HG02852 (cell line): ENCODE data around the gene CAMKMT.
A peak's percentile ranks its signal among the peaks of the same experiment; 100 is the strongest.

Source experiments
- ATAC-seq: cut with Tn5 transposase; IDR thresholded peaks from one replicate; pipeline ENCODE4 v1.9.1; 2021; ENCODE audit warnings: mild to moderate bottlenecking, moderate library complexity; ENCODE audit not compliant: unreplicated experiment

The CAMKMT gene

GRCh38 chr2:44763275-44763782 is 401.6 kb downstream of the CAMKMT start:
- ATAC-seq, result no peak

GRCh38 chr2:44766220-44766619 is 404.5 kb downstream of the CAMKMT start:
- no peak for ATAC-seq

GRCh38 chr2:44766777-44767176 is 405.0 kb downstream of the CAMKMT start:
- no peak for ATAC-seq

GRCh38 chr2:44767691-44768090 is 405.9 kb downstream of the CAMKMT start:
- no peak for ATAC-seq

GRCh38 chr2:44768438-44769236 is 406.9 kb downstream of the CAMKMT start:
- ATAC-seq, result no peak

- no peak for ATAC-seq
These were observed 407.7 kb downstream of the CAMKMT start for GRCh38 chr2:44769349-44770011.

- no peak for ATAC-seq
These were observed 408.8 kb downstream of the CAMKMT start for GRCh38 chr2:44770221-44771195.

- no peak for ATAC-seq
These were observed 409.8 kb downstream of the CAMKMT start for GRCh38 chr2:44771522-44771921.

- ATAC-seq, result no peak
These were observed 410.4 kb downstream of the CAMKMT start for GRCh38 chr2:44772131-44772530.

GRCh38 chr2:44772669-44773378 is 411.1 kb downstream of the CAMKMT start:
- ATAC-seq, result no peak

- ATAC-seq, result no peak
These were observed 413.2 kb downstream of the CAMKMT start for GRCh38 chr2:44774826-44775492.

GRCh38 chr2:44777036-44777435 is 415.3 kb downstream of the CAMKMT start:
- ATAC-seq, result no peak

- no peak for ATAC-seq
These were observed 415.8 kb downstream of the CAMKMT start for GRCh38 chr2:44777537-44777936.

- peak; percentile 39 for ATAC-seq
These were observed 416.5 kb downstream of the CAMKMT start for GRCh38 chr2:44778221-44778654.

GRCh38 chr2:44778671-44779476 is 417.1 kb downstream of the CAMKMT start:
- ATAC-seq, result peak; percentile 98

- ATAC-seq, result no peak
These were observed 418.0 kb downstream of the CAMKMT start for GRCh38 chr2:44779793-44780192.

GRCh38 chr2:44780406-44780805 is 418.7 kb downstream of the CAMKMT start:
- no peak for ATAC-seq

GRCh38 chr2:44785433-44785832 is 423.7 kb downstream of the CAMKMT start:
- ATAC-seq, result no peak
